AG09309 (cell line): Measurements from ENCODE around the gene UMOD.
"Not testable (repeated sequence)": the region's sequence is repeated elsewhere in the genome, so short reads cannot be mapped to it uniquely, and the experiment has no call there.

Experiments used
- DNase-seq: peaks from one replicate; pipeline ENCODE4 v3.0.0-alpha.2; 2010; ENCODE audit warnings: low read depth
- H3K4me3 ChIP-seq: 2 replicates; pipeline ENCODE4 v1.5.1; 2011; ENCODE audit warnings: mild to moderate bottlenecking, low read depth, low read length, moderate library complexity; ENCODE audit not compliant: control insufficient read depth
- CTCF ChIP-seq: IDR thresholded peaks from 2 replicates; pipeline ENCODE4 v1.5.1; 2011; ENCODE audit warnings: mild to moderate bottlenecking, low read depth, low read length, inconsistent platforms; ENCODE audit not compliant: insufficient read depth, control insufficient read depth; ENCODE audit errors: missing control alignments

UMOD gene

GRCh38 chr16:20313741-20314140 is 38.8 kb downstream of the UMOD start:
- no peak for TF ChIP-seq CTCF

GRCh38 chr16:20312536-20313095 is 39.9 kb downstream of the UMOD start:
- not testable (repeated sequence) for DNase-seq, H3K4me3 ChIP-seq

More at GRCh38 chr16:20313741-20314140, 38.8 kb downstream of the UMOD start:
- no peak for DNase-seq
- H3K4me3 ChIP-seq, result no peak overlapping the region

- DNase-seq, result no peak
- no peak overlapping the region for H3K4me3 ChIP-seq
- TF ChIP-seq CTCF, result no peak
Measured at GRCh38 chr16:20311548-20311947, 41.0 kb downstream of the UMOD start.

GRCh38 chr16:20310421-20311395 is 41.8 kb downstream of the UMOD start:
- DNase-seq, result no peak
- no peak overlapping the region for H3K4me3 ChIP-seq
- TF ChIP-seq CTCF, result no peak

- TF ChIP-seq CTCF, result no peak
- no peak for DNase-seq
- no peak overlapping the region for H3K4me3 ChIP-seq
Measured at GRCh38 chr16:20309786-20310185, 42.7 kb downstream of the UMOD start.

GRCh38 chr16:20308801-20309590 is 43.5 kb downstream of the UMOD start:
- no peak overlapping the region for H3K4me3 ChIP-seq
- DNase-seq, result no peak
- no peak for TF ChIP-seq CTCF
